Measurements from ENCODE around the gene SLC27A2.

- TF ChIP-seq POLR2AphosphoS5 (IDR thresholded peaks at IDR 0.05; ENCODE audit: low read depth, low read length) (no peak), POLR2A (IDR thresholded peaks at IDR 0.05; ENCODE audit: low read depth, low read length) (no peak), TAF1 (IDR thresholded peaks at IDR 0.05; ENCODE audit: low read depth, low read length) (no peak), POU2F2 (IDR thresholded peaks at IDR 0.05; ENCODE audit: low read depth, low read length) (no peak), SPI1 (IDR thresholded peaks at IDR 0.05; ENCODE audit: low read depth, low read length) (no peak), PAX5 (IDR thresholded peaks at IDR 0.05; ENCODE audit: insufficient read depth, low read length, severe bottlenecking) (no peak)
Observed at GRCh38 chr15:50187997-50188396, 6.0 kb downstream of the SLC27A2 start.
